Measurements from ENCODE around the gene KRTAP19-5. TPM values are rescaled to one million over a fixed set of nuclear protein-coding genes. Genes with fewer than 3 reads are reported as not detected.
"Not testable (repeated sequence)": the region's sequence is repeated elsewhere in the genome, so short reads cannot be mapped to it uniquely, and the experiment has no call there.

Gene KRTAP19-5
- not detected for polyA plus RNA-seq (ENCODE audit: insufficient read length)

- no peak for DNase-seq (ENCODE audit: low read depth)
These were observed at the start of gene KRTAP19-5 for GRCh38 chr21:30502041-30502440. Gene KRTAP19-5 (minus strand): TSS chr21:30502141. CDS start chr21:30502090, 51 bp downstream.

- no peak for DNase-seq (ENCODE audit: low read depth)
These were observed 39.8 kb upstream of the KRTAP19-5 start, which contains the start of gene KRTAP19-6 for GRCh38 chr21:30541764-30542163. Gene KRTAP19-6 (minus strand): TSS chr21:30541864. CDS start chr21:30541833, 31 bp downstream.

- DNase-seq (ENCODE audit: low read depth), result no peak
These were observed 16.9 kb upstream of the KRTAP19-5 start for GRCh38 chr21:30518876-30519275.

DNA sequence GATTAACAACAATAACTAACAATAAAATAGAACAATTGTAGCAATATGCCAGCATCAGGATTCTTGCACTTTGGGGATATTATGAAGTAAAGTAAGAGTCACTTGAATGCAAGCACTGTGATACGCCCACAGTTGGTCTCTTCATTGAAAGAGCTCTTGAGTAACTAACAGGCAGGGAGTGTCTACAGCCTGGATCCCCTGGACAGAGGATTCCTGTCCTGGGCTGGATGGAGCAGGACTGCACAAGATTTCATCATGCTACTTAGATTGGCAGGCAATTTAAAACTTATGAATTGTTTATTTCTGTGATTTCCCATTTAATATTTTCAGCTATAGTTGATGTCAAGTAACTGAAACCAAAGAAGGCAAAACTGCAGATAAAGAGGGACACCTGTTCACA, 13.7 kb upstream of the KRTAP19-5 start:
- DNase-seq (ENCODE audit: low read depth), result no peak

DNA sequence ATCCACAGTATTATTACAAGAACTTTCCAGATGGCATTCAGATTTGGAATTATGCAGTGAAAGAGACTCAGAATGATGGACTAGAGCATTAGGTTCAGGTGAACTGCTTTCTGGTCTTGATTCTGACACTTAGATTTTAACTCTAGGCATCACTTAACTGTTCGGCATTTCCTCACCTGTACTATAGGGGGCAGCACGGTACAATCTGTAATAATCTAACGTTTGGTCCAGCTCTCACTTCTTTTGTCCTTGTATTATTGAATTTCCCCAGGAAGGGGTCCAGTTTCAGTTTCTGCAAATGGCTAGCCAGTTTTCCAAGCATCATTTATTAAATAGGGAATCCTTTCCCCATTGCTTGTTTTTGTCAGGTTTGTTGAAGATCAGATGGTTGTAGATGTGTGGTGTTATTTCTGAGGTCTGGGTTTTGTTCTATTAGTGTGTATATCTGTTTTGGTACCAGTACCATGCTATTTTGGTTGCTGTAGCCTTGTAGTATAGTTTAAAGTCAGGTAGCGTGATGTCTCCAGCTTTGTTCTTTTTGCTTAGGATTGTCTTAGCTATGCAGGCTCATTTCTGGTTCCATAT, 3.8 kb upstream of the KRTAP19-5 start:
- DNase-seq (ENCODE audit: low read depth), result not testable (repeated sequence)

DNA sequence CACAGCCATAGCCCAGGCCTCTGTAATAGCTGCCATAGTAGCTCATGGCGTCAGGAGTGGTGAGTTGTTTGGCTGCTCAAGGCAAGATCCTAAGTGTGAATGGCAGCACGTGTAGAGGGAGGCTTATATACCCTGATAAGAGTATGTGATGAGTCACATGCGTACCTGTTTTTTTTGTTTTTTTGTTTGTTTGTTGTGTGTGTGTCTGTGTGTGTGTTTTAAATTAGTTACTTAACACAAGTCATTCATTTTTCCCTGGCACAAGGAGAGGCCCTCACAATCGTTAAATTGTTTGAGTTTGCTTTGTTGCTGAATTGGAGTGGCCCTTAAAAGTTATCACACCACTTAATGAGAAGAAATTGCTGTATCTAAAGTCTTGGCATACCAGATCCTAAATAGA, 4.9 kb downstream of the KRTAP19-5 start, which contains the start of gene KRTAP19-4:
KRTAP19-4 (minus strand) TSS at position 101 of the 400 bp plus-strand sequence; CDS start at position 46, 55 bp downstream.
- DNase-seq (ENCODE audit: low read depth), result no peak

- no peak for DNase-seq (ENCODE audit: low read depth)
These were observed 9.9 kb downstream of the KRTAP19-5 start, which contains the start of gene KRTAP19-3 for GRCh38 chr21:30491963-30492428. Gene KRTAP19-3 (minus strand): TSS chr21:30492013. CDS start chr21:30491957, 56 bp downstream.

DNA sequence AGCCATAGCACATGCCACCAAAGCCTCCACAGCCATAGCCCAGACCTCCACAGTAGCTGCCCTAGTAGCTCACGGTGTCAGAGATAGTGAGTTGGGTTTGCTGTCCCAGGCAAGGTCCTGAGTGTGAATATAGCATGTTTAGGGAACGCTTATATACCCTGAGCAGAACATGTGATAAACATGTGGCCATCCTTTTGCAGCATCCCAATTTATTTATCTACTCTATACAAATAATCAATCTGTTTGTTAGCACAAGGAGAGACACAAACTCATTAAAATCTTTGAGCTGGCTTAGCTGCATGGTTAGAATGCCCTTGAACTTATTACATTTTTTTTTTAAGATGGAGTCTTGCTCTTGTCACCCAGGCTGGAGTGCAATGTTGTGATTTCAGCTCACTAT, 14.6 kb downstream of the KRTAP19-5 start, which contains the start of gene KRTAP19-2:
KRTAP19-2 (minus strand) TSS at position 101 of the 400 bp plus-strand sequence; CDS start at position 13, 88 bp downstream.
- DNase-seq (ENCODE audit: low read depth), result no peak

GRCh38 chr21:30486180-30486579, 15.8 kb downstream of the KRTAP19-5 start:
- DNase-seq (ENCODE audit: low read depth), result no peak

DNA sequence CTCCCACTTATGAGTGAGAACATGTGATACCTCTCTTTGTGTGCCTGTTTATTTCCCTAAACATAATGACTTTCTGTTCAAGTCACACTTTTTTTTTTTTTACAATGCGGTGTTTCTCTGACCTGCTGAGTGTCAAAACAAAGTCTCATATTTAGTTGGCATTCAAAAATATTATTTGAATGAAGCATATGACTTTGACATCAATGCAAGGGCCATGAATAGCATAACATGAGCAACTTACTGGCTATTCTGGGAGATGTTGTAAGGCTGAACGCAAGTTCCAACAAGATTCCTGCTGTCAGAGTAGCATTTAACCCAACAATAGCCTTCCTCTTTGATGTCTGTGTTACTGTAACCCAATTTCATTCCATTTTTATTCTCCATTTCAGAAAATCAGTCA, 19.8 kb downstream of the KRTAP19-5 start:
- no peak for DNase-seq (ENCODE audit: low read depth)

DNA sequence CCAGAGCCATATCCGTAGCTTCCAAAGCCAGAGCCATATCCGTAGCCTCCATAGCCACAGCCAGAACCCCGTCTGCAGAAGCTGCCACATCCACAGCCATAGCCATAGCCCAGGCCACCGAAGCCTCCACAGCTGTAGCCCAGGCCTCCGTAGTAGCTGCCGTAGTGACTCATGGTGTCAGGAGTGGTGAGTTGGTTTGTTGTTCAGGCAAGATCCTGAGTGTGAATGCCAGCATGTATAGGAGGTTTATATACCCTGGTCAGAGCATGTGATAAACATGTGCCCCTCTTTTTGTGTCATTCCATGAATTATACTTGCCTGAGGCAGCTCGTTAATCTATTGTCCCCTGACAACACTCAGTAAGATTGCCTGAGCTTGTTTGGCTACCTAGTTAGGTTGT, 21.8 kb downstream of the KRTAP19-5 start, which contains the start of gene KRTAP19-1:
KRTAP19-1 (minus strand) TSS at position 223 of the 400 bp plus-strand sequence; CDS start at position 173, 50 bp downstream.
- no peak for DNase-seq (ENCODE audit: low read depth)

GRCh38 chr21:30479259-30479658, 22.7 kb downstream of the KRTAP19-5 start:
- no peak for DNase-seq (ENCODE audit: low read depth)

GRCh38 chr21:30478004-30478403, 23.9 kb downstream of the KRTAP19-5 start:
- no peak for DNase-seq (ENCODE audit: low read depth)

DNA sequence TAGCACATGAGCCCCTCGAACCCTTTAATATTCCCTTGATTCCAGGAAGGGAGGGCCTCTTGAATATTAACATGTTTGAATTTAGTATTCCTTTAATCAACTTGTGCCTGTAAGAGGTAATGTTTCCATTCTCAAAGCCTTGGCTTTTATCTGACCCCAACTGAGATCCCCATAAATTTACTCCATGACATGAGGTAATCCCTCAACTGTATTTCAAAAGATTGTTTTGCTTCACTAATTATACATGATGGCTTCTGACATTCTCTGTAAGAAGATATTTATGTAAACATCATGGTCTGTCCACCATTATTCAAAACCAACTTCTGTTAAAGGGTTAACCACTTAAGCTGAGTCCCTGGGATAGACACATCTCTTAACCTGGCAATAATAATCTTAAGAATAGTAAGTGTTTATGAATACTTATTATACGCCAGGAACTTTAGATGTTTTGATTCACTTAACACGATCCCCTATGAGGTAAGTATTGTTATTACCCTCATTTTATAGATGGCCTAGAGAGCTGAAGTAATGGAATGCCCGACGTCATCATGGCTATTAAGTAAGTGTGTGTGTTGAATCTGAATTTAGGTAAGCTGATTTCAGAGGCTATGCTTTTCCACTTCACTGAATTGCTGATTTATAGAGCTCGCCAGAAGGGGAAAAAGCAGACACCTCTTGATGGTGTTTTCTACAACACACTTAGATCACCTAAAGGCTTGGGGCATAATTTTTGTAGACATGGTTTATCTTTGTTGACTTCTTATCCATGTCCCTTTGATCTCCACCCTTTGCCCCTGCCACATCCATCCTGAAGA, 32.8 kb downstream of the KRTAP19-5 start:
- no peak for DNase-seq (ENCODE audit: low read depth)

GRCh38 chr21:30463713-30464112, 38.2 kb downstream of the KRTAP19-5 start:
- no peak for DNase-seq (ENCODE audit: low read depth)

Other genes starting within 250 kb of the KRTAP19-5 start
- not detected for gene KRTAP24-1, start 219.2 kb downstream of the KRTAP19-5 start, polyA plus RNA-seq (ENCODE audit: insufficient read length)
- gene KRTAP25-1, start 212.6 kb downstream of the KRTAP19-5 start, polyA plus RNA-seq (ENCODE audit: insufficient read length), result not detected
- gene KRTAP26-1, start 181.8 kb downstream of the KRTAP19-5 start, polyA plus RNA-seq (ENCODE audit: insufficient read length), result not detected
- gene KRTAP27-1, start 164.4 kb downstream of the KRTAP19-5 start, polyA plus RNA-seq (ENCODE audit: insufficient read length), result not detected
- not detected for gene KRTAP23-1, start 153.5 kb downstream of the KRTAP19-5 start, polyA plus RNA-seq (ENCODE audit: insufficient read length)
- not detected for gene KRTAP13-2, start 129.9 kb downstream of the KRTAP19-5 start, polyA plus RNA-seq (ENCODE audit: insufficient read length)
- not detected for gene KRTAP13-1, start 106.1 kb downstream of the KRTAP19-5 start, polyA plus RNA-seq (ENCODE audit: insufficient read length)
- gene KRTAP13-3, start 76.2 kb downstream of the KRTAP19-5 start, polyA plus RNA-seq (ENCODE audit: insufficient read length), result not detected
- not detected for gene KRTAP13-4, start 71.9 kb downstream of the KRTAP19-5 start, polyA plus RNA-seq (ENCODE audit: insufficient read length)
- not detected for gene KRTAP15-1, start 61.9 kb downstream of the KRTAP19-5 start, polyA plus RNA-seq (ENCODE audit: insufficient read length)
- gene KRTAP19-1, start 21.8 kb downstream of the KRTAP19-5 start, polyA plus RNA-seq (ENCODE audit: insufficient read length), result not detected
- not detected for gene KRTAP19-2, start 14.7 kb downstream of the KRTAP19-5 start, polyA plus RNA-seq (ENCODE audit: insufficient read length)
- gene KRTAP19-3, start 10.1 kb downstream of the KRTAP19-5 start, polyA plus RNA-seq (ENCODE audit: insufficient read length), result not detected
- not detected for gene KRTAP19-4, start 5.0 kb downstream of the KRTAP19-5 start, polyA plus RNA-seq (ENCODE audit: insufficient read length)
- not detected for gene KRTAP19-6, start 39.7 kb upstream of the KRTAP19-5 start, polyA plus RNA-seq (ENCODE audit: insufficient read length)
- gene KRTAP19-7, start 59.2 kb upstream of the KRTAP19-5 start, polyA plus RNA-seq (ENCODE audit: insufficient read length), result not detected
- gene KRTAP22-2, start 88.3 kb upstream of the KRTAP19-5 start, polyA plus RNA-seq (ENCODE audit: insufficient read length), result not detected
- not detected for gene KRTAP6-3, start 90.3 kb upstream of the KRTAP19-5 start, polyA plus RNA-seq (ENCODE audit: insufficient read length)
- gene KRTAP6-2, start 96.8 kb upstream of the KRTAP19-5 start, polyA plus RNA-seq (ENCODE audit: insufficient read length), result not detected
- gene KRTAP22-1, start 98.9 kb upstream of the KRTAP19-5 start, polyA plus RNA-seq (ENCODE audit: insufficient read length), result not detected
- gene KRTAP6-1, start 111.8 kb upstream of the KRTAP19-5 start, polyA plus RNA-seq (ENCODE audit: insufficient read length), result not detected
- gene KRTAP20-1, start 114.3 kb upstream of the KRTAP19-5 start, polyA plus RNA-seq (ENCODE audit: insufficient read length), result not detected
- not detected for gene KRTAP20-4, start 118.5 kb upstream of the KRTAP19-5 start, polyA plus RNA-seq (ENCODE audit: insufficient read length)
- gene KRTAP20-2, start 133.1 kb upstream of the KRTAP19-5 start, polyA plus RNA-seq (ENCODE audit: insufficient read length), result not detected
- gene KRTAP20-3, start 140.7 kb upstream of the KRTAP19-5 start, polyA plus RNA-seq (ENCODE audit: insufficient read length), result not detected
- gene KRTAP21-3, start 216.6 kb upstream of the KRTAP19-5 start, polyA plus RNA-seq (ENCODE audit: insufficient read length), result not detected
- not detected for gene KRTAP21-2, start 245.1 kb upstream of the KRTAP19-5 start, polyA plus RNA-seq (ENCODE audit: insufficient read length)